GM21619 (cell line): Measurements from ENCODE around the gene NOC2L.
"Not testable (repeated sequence)": the region's sequence is repeated elsewhere in the genome, so short reads cannot be mapped to it uniquely, and the experiment has no call there.

Experiments
- ATAC-seq: cut with Tn5 transposase; IDR thresholded peaks from one replicate; pipeline ENCODE4 v1.9.1; 2021; ENCODE audit not compliant: unreplicated experiment

The NOC2L gene

GRCh38 chr1:994546-994945, 35.5 kb upstream of the NOC2L start:
- not testable (repeated sequence) for ATAC-seq

GRCh38 chr1:993379-993995, 34.4 kb upstream of the NOC2L start:
- ATAC-seq = no peak

- no peak for ATAC-seq
These were observed 33.3 kb upstream of the NOC2L start for GRCh38 chr1:992362-992761.

GRCh38 chr1:991895-992294, 32.8 kb upstream of the NOC2L start:
- no peak for ATAC-seq

GRCh38 chr1:991275-991674, 32.2 kb upstream of the NOC2L start:
- not testable (repeated sequence) for ATAC-seq

- not testable (repeated sequence) for ATAC-seq
These were observed 29.0 kb upstream of the NOC2L start for GRCh38 chr1:988061-988460.

GRCh38 chr1:985126-985525, 26.1 kb upstream of the NOC2L start:
- ATAC-seq = no peak

- ATAC-seq = no peak
These were observed 25.4 kb upstream of the NOC2L start for GRCh38 chr1:984476-984814.

GRCh38 chr1:983798-984475, 24.9 kb upstream of the NOC2L start:
- ATAC-seq = no peak

- no peak for ATAC-seq
These were observed 23.8 kb upstream of the NOC2L start for GRCh38 chr1:982765-983436.

GRCh38 chr1:981955-982558, 23.0 kb upstream of the NOC2L start, which contains the start of gene PERM1:
Gene PERM1 (minus strand): TSS chr1:982093. CDS start chr1:981029, 1,064 bp downstream.
- no peak for ATAC-seq

GRCh38 chr1:981491-981954, 22.5 kb upstream of the NOC2L start:
- ATAC-seq = no peak

GRCh38 chr1:980602-981395, 21.7 kb upstream of the NOC2L start:
- no peak for ATAC-seq

- ATAC-seq = no peak
These were observed 21.1 kb upstream of the NOC2L start for GRCh38 chr1:980137-980571.

- ATAC-seq = no peak
These were observed 20.7 kb upstream of the NOC2L start for GRCh38 chr1:979744-980072.

GRCh38 chr1:978835-979743, 20.0 kb upstream of the NOC2L start:
- no peak for ATAC-seq

- no peak for ATAC-seq
These were observed 19.2 kb upstream of the NOC2L start for GRCh38 chr1:978069-978834.

- ATAC-seq = not testable (repeated sequence)
These were observed 17.7 kb upstream of the NOC2L start for GRCh38 chr1:976791-977190.
